Measurements from ENCODE around the gene RCL1. TPM values are rescaled to one million over a fixed set of nuclear protein-coding genes. Genes with fewer than 3 reads are reported as not detected.

Gene RCL1
- total and polyA plus RNA-seq, 2 donors (not counting 1 experiment from before 2014, with no cell fraction given), result 10.5 to 21.7 TPM

GRCh38 chr9:4905135-4905490, 112.4 kb downstream of the RCL1 start:
- no peak for TF ChIP-seq CTCF (IDR thresholded peaks at IDR 0.05)
- no peak overlapping the region for H2AFZ ChIP-seq (ENCODE audit: insufficient read depth, low read depth, low read length, poor library complexity, severe bottlenecking)
- Mint-ChIP-seq H3K27me3 (no peaks in the 10 kb centered on the region), H3K27ac (no peak overlapping the region), H3K4me3 (no peak overlapping the region), H3K4me1 (peaks cover 12% of the 10 kb centered on the region), H3K9me3 (ENCODE audit: insufficient read depth) (peaks cover 2% of the 10 kb centered on the region)
- H3K4me1 ChIP-seq (ENCODE audit: control insufficient read depth in 2 of 2, insufficient read depth in 2 of 2, low read length in 2 of 2), result peaks cover 6 to 9% of the 10 kb centered on the region in 2 donors
- H3K9me3 ChIP-seq (ENCODE audit: control extremely low read depth in 1 of 3, control insufficient read depth in 2 of 3, insufficient read depth in 1 of 3, low read length in 2 of 3), result peaks cover 0 to 3% (median 0%) of the 10 kb centered on the region in 3 donors
- H3K27me3 ChIP-seq (replicated peaks in 1 of 4; ENCODE audit: control extremely low read depth in 1 of 4, control insufficient read depth in 3 of 4, insufficient read depth in 4 of 4, low read length in 3 of 4), result no peaks in the 10 kb centered on the region
- ATAC-seq (ENCODE audit: low read depth) (no peak), DNase-seq (no peak)
- no peak overlapping the region for H3K27ac ChIP-seq (ENCODE audit: low read length in 2 of 2)
- POLR2A ChIA-PET, result no interaction called here
- H3K79me2 ChIP-seq (ENCODE audit: control insufficient read depth, insufficient read depth, low read length), result no peaks in the 10 kb centered on the region
- no CpG with 5 or more reads among the region's 2 CpGs for WGBS (ENCODE audit: insufficient coverage)
- no peaks in the 10 kb centered on the region for H3K36me3 ChIP-seq (replicated peaks in 1 of 2; ENCODE audit: control extremely low read depth in 1 of 2, control insufficient read depth in 1 of 2, extremely low read depth in 1 of 2, insufficient read depth in 2 of 2, low read length in 1 of 2)
- intact Hi-C loops (cut with micrococcal nuclease), result no loop called here
- H3K4me3 ChIP-seq (ENCODE audit: control extremely low read depth in 1 of 5, extremely low read depth in 1 of 5, insufficient read depth in 1 of 5, low read depth in 2 of 5, low read length in 4 of 5), result no peak overlapping the region
- H3K9ac ChIP-seq (ENCODE audit: low read length), result no peak overlapping the region
- H3K4me2 ChIP-seq (replicated peaks; ENCODE audit: low read depth, low read length, poor library complexity, severe bottlenecking), result no peak overlapping the region
- CTCF ChIA-PET, result no interaction called here
- H4K20me1 ChIP-seq (ENCODE audit: control insufficient read depth, insufficient read depth, low read length, poor library complexity, severe bottlenecking), result no peaks in the 10 kb centered on the region

Small RNAs within 50 kb of the gene (small RNA-seq; reads per million reads assigned to genes)
- gene AL158147.1 (ENCODE audit: insufficient read length, low read depth, low replicate concordance), result not detected
- gene MIR101-2 (ENCODE audit: insufficient read length, low read depth, low replicate concordance), result not detected

Other genes with a start within 250 kb of the RCL1 start
- gene PLPP6, start 130.7 kb upstream of the RCL1 start, total RNA-seq, result 12.8 and 14.3 TPM in 2 replicates
- gene PLPP6, start 130.7 kb upstream of the RCL1 start, polyA plus RNA-seq, result 2.7 and 6.3 TPM in 2 replicates
- 1.2 and 1.7 TPM in 2 replicates for gene SPATA6L, start 126.5 kb upstream of the RCL1 start, total RNA-seq
- 0.09 and 0.30 TPM in 2 replicates for gene SPATA6L, start 126.5 kb upstream of the RCL1 start, polyA plus RNA-seq
- 16.0 and 19.3 TPM in 2 replicates for gene CDC37L1, start 113.4 kb upstream of the RCL1 start, total RNA-seq
- gene CDC37L1, start 113.4 kb upstream of the RCL1 start, polyA plus RNA-seq, result 3.0 and 3.3 TPM in 2 replicates
- 20.4 and 22.9 TPM in 2 replicates for gene AK3, start 51.7 kb upstream of the RCL1 start, total RNA-seq
- 9.9 and 10.9 TPM in 2 replicates for gene AK3, start 51.7 kb upstream of the RCL1 start, polyA plus RNA-seq
- gene JAK2, start 192.3 kb downstream of the RCL1 start, total RNA-seq, result 24.6 and 26.4 TPM in 2 replicates
- gene JAK2, start 192.3 kb downstream of the RCL1 start, polyA plus RNA-seq, result 8.0 and 10.8 TPM in 2 replicates

Measured in B cell (primary cell).